Spleen (tissue), 7 donors: ENCODE measurements around the gene PRCD.

Experiments
- POLR2A ChIP-seq, 3 donors: fragments of 450-650 bp; IDR thresholded peaks; one replicate each; pipeline ENCODE4 v1.5.1; 2017; ENCODE audit warnings: antibody characterized with exemption in 3 of 3, mild to moderate bottlenecking in 1 of 3
- TF ChIP-seq, protein P1 (sequence below), 11 experiments: fragments of 200-600 bp in 7 of 11; fragments of 450-650 bp in 4 of 11; sonication (generic) in 4 of 11; IDR thresholded peaks in 8 of 11; conservative IDR thresholded peaks in 3 of 11; 1 replicate in 7 of 11; 2 replicates in 4 of 11; pipeline versions ENCODE4 v1.4.0 to v1.8.0; 2016 to 2021; ENCODE audit warnings: antibody characterized with exemption in 11 of 11, inconsistent platforms in 4 of 11, mild to moderate bottlenecking in 1 of 11
- donor health status: DM: no; HTN: no; CAD: no; lungs with moderate emphysema.
- donor health status: DM: no; HTN: no; CAD: no.
- donor health status: DM: no; HTN: no; CAD: no.

DNA sequence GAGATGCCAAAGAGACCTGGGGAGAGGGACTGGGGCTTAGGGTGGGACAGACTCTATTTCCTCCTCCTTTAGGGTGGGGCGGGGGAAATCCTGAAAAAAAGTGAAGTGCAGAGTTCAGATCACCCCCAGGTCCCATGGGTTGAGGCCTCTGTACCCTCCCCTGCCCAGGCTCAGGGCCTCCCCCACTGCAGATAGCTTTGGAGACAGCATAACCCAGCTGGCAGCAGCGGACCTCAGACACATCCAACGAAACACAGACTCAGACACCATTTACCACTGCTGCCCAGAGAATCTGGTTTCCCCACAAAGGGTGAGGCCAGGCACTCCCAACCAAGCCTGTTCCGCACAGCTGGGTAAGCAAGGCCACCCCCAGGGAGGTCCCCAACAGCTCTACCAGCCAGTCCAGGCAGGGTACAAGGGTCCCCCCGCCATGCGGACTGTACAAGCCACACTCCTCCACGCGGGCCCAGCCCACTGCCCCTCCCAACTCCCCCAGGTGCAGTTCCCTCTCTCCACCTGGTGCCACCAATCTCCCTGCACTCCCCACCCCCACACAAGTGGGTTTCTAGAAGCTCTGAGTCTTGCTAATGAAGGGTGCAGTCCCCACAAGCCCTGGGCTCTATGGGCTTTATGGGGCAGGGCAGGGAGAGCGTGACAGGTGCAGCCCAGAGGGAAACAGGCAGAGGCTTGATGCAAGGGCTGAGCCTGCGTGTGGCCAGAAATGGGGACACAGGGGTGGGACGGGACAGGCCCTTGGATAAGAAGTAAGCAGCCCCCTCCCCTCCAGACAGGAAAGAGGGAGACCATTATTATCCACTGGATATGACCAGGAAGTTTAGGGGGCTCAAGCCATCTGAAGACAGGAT is 47.5 kb upstream of the PRCD start:
- TF ChIP-seq, protein P1, sequence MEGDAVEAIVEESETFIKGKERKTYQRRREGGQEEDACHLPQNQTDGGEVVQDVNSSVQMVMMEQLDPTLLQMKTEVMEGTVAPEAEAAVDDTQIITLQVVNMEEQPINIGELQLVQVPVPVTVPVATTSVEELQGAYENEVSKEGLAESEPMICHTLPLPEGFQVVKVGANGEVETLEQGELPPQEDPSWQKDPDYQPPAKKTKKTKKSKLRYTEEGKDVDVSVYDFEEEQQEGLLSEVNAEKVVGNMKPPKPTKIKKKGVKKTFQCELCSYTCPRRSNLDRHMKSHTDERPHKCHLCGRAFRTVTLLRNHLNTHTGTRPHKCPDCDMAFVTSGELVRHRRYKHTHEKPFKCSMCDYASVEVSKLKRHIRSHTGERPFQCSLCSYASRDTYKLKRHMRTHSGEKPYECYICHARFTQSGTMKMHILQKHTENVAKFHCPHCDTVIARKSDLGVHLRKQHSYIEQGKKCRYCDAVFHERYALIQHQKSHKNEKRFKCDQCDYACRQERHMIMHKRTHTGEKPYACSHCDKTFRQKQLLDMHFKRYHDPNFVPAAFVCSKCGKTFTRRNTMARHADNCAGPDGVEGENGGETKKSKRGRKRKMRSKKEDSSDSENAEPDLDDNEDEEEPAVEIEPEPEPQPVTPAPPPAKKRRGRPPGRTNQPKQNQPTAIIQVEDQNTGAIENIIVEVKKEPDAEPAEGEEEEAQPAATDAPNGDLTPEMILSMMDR (IDR thresholded peaks at IDR 0.05 in 8 of 11, conservative IDR thresholded peaks at IDR 0.05 in 3 of 11) = no peak
- no peak for TF ChIP-seq POLR2A (IDR thresholded peaks at IDR 0.05)
